Small intestine (tissue), 7 donors: ENCODE data around the gene CIB4. TPM values are rescaled to one million over a fixed set of nuclear protein-coding genes. Genes with fewer than 3 reads are reported as not detected.

ENCODE experiments used
- DNase-seq, 2 donors: peaks; one replicate each; pipeline versions ENCODE4 v3.0.0 to v3.0.0-alpha.2; 2013
- FAIRE-seq: peaks from 2 replicates; lab custom pipeline; 2012; peaks lifted over from hg19 to GRCh38; lab: Jason Lieb, UNC
- H3K27ac ChIP-seq, 3 donors: one replicate each; pipeline ENCODE4 v1.5.1; 2013; ENCODE audit warnings: low read length in 2 of 3, mild to moderate bottlenecking in 2 of 3, control low read depth in 1 of 3, inconsistent platforms in 1 of 3, low read depth in 1 of 3, moderate library complexity in 1 of 3
- H3K27me3 ChIP-seq, 3 donors: one replicate each; pipeline ENCODE4 v1.6.1; 2013; ENCODE audit warnings: low read length in 3 of 3, inconsistent platforms in 1 of 3; ENCODE audit not compliant: control insufficient read depth in 3 of 3, insufficient read depth in 3 of 3
- H3K36me3 ChIP-seq, 3 donors: one replicate each; pipeline ENCODE4 v1.6.1; 2013; ENCODE audit warnings: low read length in 3 of 3, inconsistent platforms in 1 of 3, low read depth in 1 of 3, mild to moderate bottlenecking in 1 of 3, moderate library complexity in 1 of 3; ENCODE audit not compliant: control insufficient read depth in 3 of 3, insufficient read depth in 2 of 3
- H3K4me1 ChIP-seq, 3 donors: one replicate each; pipeline ENCODE4 v1.6.1; 2013; ENCODE audit warnings: low read length in 2 of 3, inconsistent platforms in 1 of 3, low read depth in 1 of 3, mild to moderate bottlenecking in 1 of 3, moderate library complexity in 1 of 3; ENCODE audit not compliant: control insufficient read depth in 3 of 3, insufficient read depth in 2 of 3
- H3K4me3 ChIP-seq, 3 donors: one replicate each; pipeline ENCODE4 v1.5.1; 2013; ENCODE audit warnings: low read length in 3 of 3, control low read depth in 1 of 3, inconsistent platforms in 1 of 3, low read depth in 1 of 3, mild to moderate bottlenecking in 1 of 3, moderate library complexity in 1 of 3
- H3K9me3 ChIP-seq, 2 donors: one replicate each; pipeline ENCODE4 v1.6.1; 2013; ENCODE audit warnings: low read depth in 1 of 2, low read length in 1 of 2; ENCODE audit not compliant: control insufficient read depth in 2 of 2, insufficient read depth in 1 of 2
- WGBS, 3 donors: extraction: QIAGEN DNeasy Blood & Tissue Kit; methylation state at CpG; one replicate each; pipeline ENCODE4 v1.1.7; 2013; 5-methylcytosine and 5-hydroxymethylcytosine counted together
- polyA plus RNA-seq, 4 donors: library from polyadenylated mRNA; stranded (reverse) in 3 of 4; unstranded in 1 of 4; fragments of 200-250 nt in 3 of 4; fragments of 120-200 nt in 1 of 4; gene quantifications; one replicate each; pipeline versions ENCODE4 v1.2.1 to v1.2.3, GENCODE V29; 2013
- donor health status: healthy with polysubstance abuse.
- donor health status: control.
- donor health status: control.
- donor health status: Bipolar disorder and iron deficiency.
- donor health status: healthy.

The CIB4 gene
- polyA plus RNA-seq, 4 donors, result 0.15 TPM; not detected in 3

GRCh38 chr2:26574900-26575560, 66.1 kb downstream of the CIB4 start:
- Histone ChIP-seq H3K27ac (no peak overlapping the region), H3K4me1 (no peaks in the 10 kb centered on the region), H3K27me3 (peaks cover 0 to 31% (median 0%) of the 10 kb centered on the region in 3 donors), H3K4me3 (no peak overlapping the region), H3K9me3 (no peaks in the 10 kb centered on the region), H3K36me3 (no peaks in the 10 kb centered on the region)
- no peak for FAIRE-seq
- WGBS, 3 donors, result 77 to 85% (median 78%) methylated on average over 17 of the region's 17 CpGs
- no peak for DNase-seq

GRCh38 chr2:26574066-26574899, 66.9 kb downstream of the CIB4 start:
- no peak for FAIRE-seq
- H3K27ac ChIP-seq, result no peak overlapping the region
- no peak for DNase-seq
- WGBS, 3 donors, result 79 to 85% (median 85%) methylated on average over 15 of the region's 15 CpGs
- H3K36me3 ChIP-seq, result no peaks in the 10 kb centered on the region
- H3K4me1 ChIP-seq, result no peaks in the 10 kb centered on the region
- H3K4me3 ChIP-seq, result no peak overlapping the region
- H3K27me3 ChIP-seq, result peaks cover 0 to 31% (median 0%) of the 10 kb centered on the region in 3 donors
- H3K9me3 ChIP-seq, result no peaks in the 10 kb centered on the region

GRCh38 chr2:26573241-26573925, 67.8 kb downstream of the CIB4 start:
- H3K4me1 ChIP-seq, result no peaks in the 10 kb centered on the region
- H3K27me3 ChIP-seq, result peaks cover 0 to 25% (median 0%) of the 10 kb centered on the region in 3 donors
- no peak overlapping the region for H3K4me3 ChIP-seq
- WGBS, 3 donors, result 81 to 85% (median 82%) methylated on average over 16 to 17 of the region's 17 CpGs
- FAIRE-seq, result no peak
- H3K36me3 ChIP-seq, result no peaks in the 10 kb centered on the region
- no peak for DNase-seq
- H3K9me3 ChIP-seq, result no peaks in the 10 kb centered on the region
- H3K27ac ChIP-seq, result no peak overlapping the region

- Histone ChIP-seq H3K27me3 (peaks cover 0 to 22% (median 0%) of the 10 kb centered on the region in 3 donors), H3K9me3 (no peaks in the 10 kb centered on the region), H3K4me1 (no peaks in the 10 kb centered on the region), H3K4me3 (no peak overlapping the region), H3K27ac (no peak overlapping the region), H3K36me3 (no peaks in the 10 kb centered on the region)
- WGBS, 3 donors, result 27 to 28% (median 28%) methylated on average over 8 of the region's 8 CpGs
- DNase-seq (no peak), FAIRE-seq (no peak)
These were observed 68.6 kb downstream of the CIB4 start for GRCh38 chr2:26572591-26572990.

GRCh38 chr2:26571316-26571715, 69.8 kb downstream of the CIB4 start:
- WGBS, 3 donors, result 65 to 73% (median 66%) methylated on average over 5 of the region's 5 CpGs
- Histone ChIP-seq H3K27me3 (peaks cover 0 to 20% (median 0%) of the 10 kb centered on the region in 3 donors), H3K4me1 (no peaks in the 10 kb centered on the region), H3K36me3 (no peaks in the 10 kb centered on the region), H3K4me3 (no peak overlapping the region), H3K27ac (no peak overlapping the region), H3K9me3 (no peaks in the 10 kb centered on the region)
- no peak for DNase-seq
- FAIRE-seq, result no peak

GRCh38 chr2:26570083-26570430, 71.1 kb downstream of the CIB4 start:
- Histone ChIP-seq H3K9me3 (no peaks in the 10 kb centered on the region), H3K4me1 (no peaks in the 10 kb centered on the region), H3K36me3 (no peaks in the 10 kb centered on the region), H3K4me3 (no peak overlapping the region), H3K27me3 (peaks cover 0 to 30% (median 3%) of the 10 kb centered on the region in 3 donors), H3K27ac (no peak overlapping the region)
- WGBS, 3 donors, result 80 to 85% (median 82%) methylated on average over 8 of the region's 8 CpGs
- FAIRE-seq (no peak), DNase-seq (no peak)

- no peak overlapping the region for H3K27ac ChIP-seq
- H3K36me3 ChIP-seq, result no peaks in the 10 kb centered on the region
- WGBS, 3 donors, result 85 to 89% (median 89%) methylated on average over 12 of the region's 12 CpGs
- no peaks in the 10 kb centered on the region for H3K4me1 ChIP-seq
- no peak overlapping the region for H3K4me3 ChIP-seq
- no peak for FAIRE-seq
- no peak for DNase-seq
- H3K9me3 ChIP-seq, result no peaks in the 10 kb centered on the region
- H3K27me3 ChIP-seq, result peaks cover 0 to 33% (median 5%) of the 10 kb centered on the region in 3 donors
These were observed 71.7 kb downstream of the CIB4 start for GRCh38 chr2:26569216-26570082.
